Thyroid gland (tissue), 4 donors: ENCODE results near the gene GAB3.

Experiments used
- CTCF ChIP-seq, 6 experiments: fragments of 200-600 bp in 3 of 6; fragments of 450-650 bp in 3 of 6; sonication (generic) in 3 of 6; IDR thresholded peaks; one replicate each; pipeline ENCODE4 v1.5.1; 2016 to 2019; ENCODE audit warnings: antibody characterized with exemption in 6 of 6, mild to moderate bottlenecking in 2 of 6, inconsistent platforms in 1 of 6, moderate library complexity in 1 of 6
- POLR2A ChIP-seq, 2 donors: fragments of 450-650 bp; IDR thresholded peaks; one replicate each; pipeline ENCODE4 v1.6.1; 2017; ENCODE audit warnings: antibody characterized with exemption in 2 of 2, mild to moderate bottlenecking in 2 of 2, moderate library complexity in 1 of 2

- TF ChIP-seq POLR2A (IDR thresholded peaks at IDR 0.05) (no peak), CTCF (IDR thresholded peaks at IDR 0.05) (no peak)
Measured at GRCh38 chrX:154729439-154729838, 21.4 kb downstream of the GAB3 start.
